Measurements from ENCODE around the gene MRGPRE.

The MRGPRE gene

DNA sequence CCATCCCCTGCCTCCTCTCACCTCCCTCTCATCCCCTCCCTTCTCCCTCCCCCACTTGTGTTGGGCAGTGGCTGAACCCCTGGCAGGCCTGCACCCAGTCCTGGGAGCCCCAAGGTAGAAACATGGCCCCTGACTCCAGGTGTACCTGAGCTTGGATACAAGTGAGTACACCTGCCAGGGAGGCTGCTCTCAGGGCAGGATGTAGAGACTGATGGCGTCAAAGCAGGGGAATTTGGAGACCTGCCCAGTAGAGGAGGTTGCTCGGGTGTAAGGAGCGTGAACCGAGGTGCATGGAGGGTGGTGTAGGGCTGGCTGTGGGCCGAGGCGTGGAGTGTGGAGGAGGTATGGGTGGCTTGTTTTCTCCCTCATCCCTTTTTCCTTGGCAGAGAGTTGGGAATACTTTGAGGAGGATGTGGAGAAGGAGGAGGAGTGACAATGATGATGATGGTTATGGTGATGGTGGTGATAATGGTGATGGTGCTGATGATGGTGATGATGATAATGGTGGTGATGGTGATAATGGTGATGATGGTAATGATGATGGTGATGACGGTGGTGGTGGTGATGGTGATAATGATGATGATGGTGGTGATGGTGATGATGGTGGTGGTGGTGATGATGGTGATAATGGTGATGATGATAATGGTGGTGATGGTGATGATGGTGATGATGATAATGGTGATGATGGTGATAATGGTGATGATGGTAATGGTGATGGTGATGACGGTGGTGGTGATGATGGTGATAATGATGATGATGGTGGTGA, 25.9 kb downstream of the MRGPRE start:
- no peaks in the 10 kb centered on the region for H3K36me3 ChIP-seq (ENCODE audit: control insufficient read depth, insufficient read depth, low read length, severe bottlenecking)
- no peak overlapping the region for H3K4me3 ChIP-seq (ENCODE audit: low read length)
- no peak for DNase-seq (ENCODE audit: low read depth)
- peaks cover 19% of the 10 kb centered on the region for H3K9me3 ChIP-seq (ENCODE audit: control insufficient read depth, low read length)
- peaks cover 32% of the 10 kb centered on the region for H3K27me3 ChIP-seq (replicated peaks; ENCODE audit: control insufficient read depth, insufficient read depth, low read length)
- no peaks in the 10 kb centered on the region for H3K4me1 ChIP-seq (ENCODE audit: control insufficient read depth, insufficient read depth, low read length)
- no peak overlapping the region for H3K9ac ChIP-seq (ENCODE audit: low read length)

DNA sequence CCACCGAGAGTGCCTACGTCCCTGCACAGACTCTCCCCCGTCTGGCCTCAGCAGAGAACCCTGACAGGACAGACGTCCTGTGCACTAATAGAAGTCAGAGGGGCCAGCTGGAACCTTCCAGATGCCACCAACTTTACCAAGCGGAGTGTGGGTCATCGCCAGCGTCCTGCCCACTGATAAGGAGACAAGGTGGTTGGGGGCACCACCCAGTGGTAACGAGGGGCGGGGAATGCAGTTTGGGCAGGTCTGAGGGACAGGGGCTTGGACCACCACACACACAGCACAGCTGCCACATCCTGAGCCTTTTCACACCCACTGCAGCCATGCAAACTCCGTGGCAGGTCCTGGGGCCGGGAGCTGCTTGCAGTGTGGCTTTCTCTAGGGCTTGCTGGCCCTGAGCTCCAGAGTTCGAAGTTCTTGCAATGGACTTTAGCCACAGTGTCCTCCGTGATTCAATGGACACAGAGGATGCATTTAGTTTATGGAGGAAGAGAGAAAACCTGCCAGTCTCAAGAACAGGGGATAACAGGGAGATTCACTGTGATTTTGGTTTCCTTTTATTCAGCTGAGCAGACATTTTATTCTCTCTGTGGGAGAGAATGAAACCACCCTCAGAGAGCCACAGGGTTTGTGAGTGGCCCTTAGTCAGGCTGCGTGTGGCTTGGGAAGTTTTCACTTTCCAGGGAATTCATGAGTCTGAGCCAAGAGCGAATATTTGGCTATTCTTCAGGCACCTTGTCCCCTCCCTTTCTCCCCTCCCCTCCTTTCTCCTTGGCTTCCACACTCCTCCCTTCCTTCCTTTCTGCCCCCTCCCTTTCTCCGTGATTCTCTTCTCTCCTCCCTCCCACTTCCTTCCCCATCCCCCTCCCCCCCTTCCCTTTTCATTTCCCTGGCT, 26.7 kb downstream of the MRGPRE start:
- H3K4me3 ChIP-seq (ENCODE audit: low read length), result no peak overlapping the region

DNA sequence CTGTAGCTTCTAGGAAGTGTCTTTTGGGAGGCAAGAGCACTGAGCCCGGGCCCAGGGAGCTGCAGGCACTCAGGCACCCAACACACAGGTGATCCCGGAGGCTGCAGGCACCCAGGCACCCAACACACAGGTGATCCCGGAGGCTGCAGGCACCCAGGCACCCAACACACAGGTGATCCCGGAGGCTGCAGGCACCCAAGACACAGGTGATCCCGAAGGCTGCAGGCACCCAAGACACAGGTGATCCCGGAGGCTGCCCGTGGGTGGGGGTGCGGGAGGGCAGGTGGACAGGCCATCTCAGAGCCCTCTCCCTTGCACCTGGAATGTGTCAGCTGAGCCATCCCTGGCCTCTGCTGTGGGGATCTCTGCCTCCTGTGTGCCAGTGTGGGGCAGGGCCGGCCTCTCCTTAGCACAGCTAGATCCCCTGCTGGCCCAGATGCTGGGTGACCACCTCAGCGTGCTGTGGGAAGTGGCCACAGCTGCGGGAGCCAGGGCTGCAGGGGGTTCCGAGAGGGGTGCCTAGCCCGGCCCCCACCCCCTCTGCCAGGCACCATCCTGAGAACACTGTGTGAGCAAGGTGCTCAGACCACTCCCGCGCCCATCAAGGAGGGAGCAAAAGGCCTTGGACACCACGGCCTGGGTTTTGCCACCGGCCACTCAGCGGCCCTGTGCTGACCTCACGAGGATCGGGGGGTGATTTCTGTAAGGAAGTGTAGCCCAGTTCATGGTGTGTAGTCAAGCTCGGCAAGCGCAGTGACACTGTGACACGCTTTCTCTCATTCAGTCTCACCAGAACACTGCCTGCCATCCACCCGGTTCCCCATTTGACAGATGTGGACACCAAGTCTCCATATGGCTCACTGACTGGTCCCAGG, 27.8 kb downstream of the MRGPRE start:
- Histone ChIP-seq H3K27me3 (replicated peaks; ENCODE audit: control insufficient read depth, insufficient read depth, low read length) (peaks cover 35% of the 10 kb centered on the region), H3K9ac (ENCODE audit: low read length) (no peak overlapping the region), H3K9me3 (ENCODE audit: control insufficient read depth, low read length) (peaks cover 6% of the 10 kb centered on the region), H3K4me3 (ENCODE audit: low read length) (no peak overlapping the region), H3K36me3 (ENCODE audit: control insufficient read depth, insufficient read depth, low read length, severe bottlenecking) (no peaks in the 10 kb centered on the region), H3K4me1 (ENCODE audit: control insufficient read depth, insufficient read depth, low read length) (no peaks in the 10 kb centered on the region)
- DNase-seq (ENCODE audit: low read depth), result no peak

More for the DNA sequence above, 26.7 kb downstream of the MRGPRE start:
- no peak for DNase-seq (ENCODE audit: low read depth)
- H3K27me3 ChIP-seq (replicated peaks; ENCODE audit: control insufficient read depth, insufficient read depth, low read length), result peaks cover 33% of the 10 kb centered on the region
- H3K9ac ChIP-seq (ENCODE audit: low read length), result no peak overlapping the region
- H3K36me3 ChIP-seq (ENCODE audit: control insufficient read depth, insufficient read depth, low read length, severe bottlenecking), result no peaks in the 10 kb centered on the region
- peaks cover 10% of the 10 kb centered on the region for H3K9me3 ChIP-seq (ENCODE audit: control insufficient read depth, low read length)
- no peaks in the 10 kb centered on the region for H3K4me1 ChIP-seq (ENCODE audit: control insufficient read depth, insufficient read depth, low read length)

DNA sequence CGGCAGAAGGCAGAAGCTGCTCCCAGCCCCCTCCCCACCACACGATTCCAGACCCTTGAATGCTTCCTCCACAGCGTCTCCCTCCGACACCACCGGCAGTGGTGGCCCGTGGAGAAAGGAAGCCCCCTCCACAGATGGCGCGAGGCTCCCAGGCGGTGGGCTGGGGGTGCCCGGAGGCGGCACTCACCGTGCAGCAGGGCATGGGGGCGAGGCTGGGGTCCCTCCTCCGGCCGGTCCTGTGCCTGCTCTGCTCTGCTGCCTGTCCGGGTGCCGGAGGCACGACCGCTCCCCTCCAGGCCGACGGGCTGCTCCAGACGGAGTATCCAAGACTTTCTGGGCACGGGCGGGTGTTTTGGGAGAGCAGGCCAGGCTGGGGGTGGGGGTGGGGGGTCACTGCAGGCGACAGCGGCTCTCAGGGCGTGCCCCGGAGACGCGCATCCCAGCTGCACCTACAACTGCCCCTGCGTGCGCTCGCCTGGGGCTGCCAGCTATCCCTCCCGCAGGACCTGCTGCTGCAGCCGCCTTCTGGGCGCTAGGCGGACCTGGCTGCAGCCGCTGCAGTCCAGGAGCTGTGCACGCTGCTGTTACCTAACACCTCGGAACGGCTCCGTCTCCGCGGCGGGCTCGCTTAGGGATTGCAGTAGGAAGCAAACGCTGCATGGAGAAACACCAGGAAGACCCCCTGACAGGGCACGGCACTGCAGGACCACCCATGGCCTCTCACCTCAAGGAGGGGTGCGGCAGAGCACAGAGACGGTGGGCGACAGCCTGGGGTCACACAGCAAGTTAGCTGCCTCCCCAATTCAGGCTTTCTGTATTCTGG, 28.8 kb downstream of the MRGPRE start:
- H3K4me1 ChIP-seq (ENCODE audit: control insufficient read depth, insufficient read depth, low read length), result no peaks in the 10 kb centered on the region
- peaks cover 39% of the 10 kb centered on the region for H3K27me3 ChIP-seq (replicated peaks; ENCODE audit: control insufficient read depth, insufficient read depth, low read length)
- DNase-seq (ENCODE audit: low read depth), result peak; percentile 3
- no peak overlapping the region for H3K4me3 ChIP-seq (ENCODE audit: low read length)
- no peaks in the 10 kb centered on the region for H3K9me3 ChIP-seq (ENCODE audit: control insufficient read depth, low read length)
- H3K36me3 ChIP-seq (ENCODE audit: control insufficient read depth, insufficient read depth, low read length, severe bottlenecking), result no peaks in the 10 kb centered on the region
- H3K9ac ChIP-seq (ENCODE audit: low read length), result no peak overlapping the region

DNA sequence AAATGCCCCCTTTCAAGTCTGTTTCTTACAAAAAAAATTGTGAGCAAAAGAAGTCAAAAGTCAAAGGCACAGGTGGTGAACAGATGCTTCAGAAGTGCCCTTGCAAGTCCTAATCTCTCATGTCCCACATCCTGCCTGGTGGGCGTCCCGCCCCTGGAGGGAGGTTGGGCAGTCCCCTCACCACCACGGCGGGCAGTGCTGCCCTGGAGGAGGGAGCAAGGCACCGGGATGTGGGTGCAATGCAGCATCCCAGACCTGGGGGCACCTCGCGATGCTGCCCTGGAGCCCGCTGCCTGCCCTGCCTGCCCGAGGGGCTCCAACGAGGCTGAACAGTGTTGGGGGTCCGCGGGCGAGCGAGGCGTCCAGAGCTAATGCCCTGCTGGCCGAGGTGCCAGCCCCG, 29.5 kb downstream of the MRGPRE start:
- Histone ChIP-seq H3K36me3 (ENCODE audit: control insufficient read depth, insufficient read depth, low read length, severe bottlenecking) (no peaks in the 10 kb centered on the region), H3K27me3 (replicated peaks; ENCODE audit: control insufficient read depth, insufficient read depth, low read length) (peaks cover 45% of the 10 kb centered on the region), H3K9ac (ENCODE audit: low read length) (no peak overlapping the region), H3K9me3 (ENCODE audit: control insufficient read depth, low read length) (no peaks in the 10 kb centered on the region), H3K4me3 (ENCODE audit: low read length) (no peak overlapping the region), H3K4me1 (ENCODE audit: control insufficient read depth, insufficient read depth, low read length) (no peaks in the 10 kb centered on the region)
- no peak for DNase-seq (ENCODE audit: low read depth)

DNA sequence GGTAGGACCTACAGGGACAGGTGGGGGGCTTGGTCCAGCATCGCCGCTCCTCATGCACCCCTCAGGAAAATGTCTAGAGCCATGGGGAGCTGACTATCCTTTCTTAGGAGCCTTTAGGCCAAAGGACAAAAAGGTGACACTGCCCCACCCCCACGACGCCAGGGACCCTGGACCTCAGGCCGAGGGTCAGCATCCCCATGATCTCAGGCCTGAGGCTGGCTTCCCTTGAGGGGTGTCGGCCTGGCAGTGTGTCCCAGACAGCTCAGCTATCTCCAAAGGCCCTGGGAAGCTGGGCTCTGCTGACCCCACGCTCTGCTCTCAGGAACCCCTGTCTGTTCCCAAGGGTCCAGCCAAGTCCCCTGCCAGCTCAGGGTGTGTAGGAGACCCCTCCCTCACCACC, 29.9 kb downstream of the MRGPRE start:
- peaks cover 47% of the 10 kb centered on the region for H3K27me3 ChIP-seq (replicated peaks; ENCODE audit: control insufficient read depth, insufficient read depth, low read length)
- H3K36me3 ChIP-seq (ENCODE audit: control insufficient read depth, insufficient read depth, low read length, severe bottlenecking), result no peaks in the 10 kb centered on the region
- H3K4me3 ChIP-seq (ENCODE audit: low read length), result no peak overlapping the region
- DNase-seq (ENCODE audit: low read depth), result no peak
- no peaks in the 10 kb centered on the region for H3K9me3 ChIP-seq (ENCODE audit: control insufficient read depth, low read length)
- H3K9ac ChIP-seq (ENCODE audit: low read length), result no peak overlapping the region
- no peaks in the 10 kb centered on the region for H3K4me1 ChIP-seq (ENCODE audit: control insufficient read depth, insufficient read depth, low read length)

DNA sequence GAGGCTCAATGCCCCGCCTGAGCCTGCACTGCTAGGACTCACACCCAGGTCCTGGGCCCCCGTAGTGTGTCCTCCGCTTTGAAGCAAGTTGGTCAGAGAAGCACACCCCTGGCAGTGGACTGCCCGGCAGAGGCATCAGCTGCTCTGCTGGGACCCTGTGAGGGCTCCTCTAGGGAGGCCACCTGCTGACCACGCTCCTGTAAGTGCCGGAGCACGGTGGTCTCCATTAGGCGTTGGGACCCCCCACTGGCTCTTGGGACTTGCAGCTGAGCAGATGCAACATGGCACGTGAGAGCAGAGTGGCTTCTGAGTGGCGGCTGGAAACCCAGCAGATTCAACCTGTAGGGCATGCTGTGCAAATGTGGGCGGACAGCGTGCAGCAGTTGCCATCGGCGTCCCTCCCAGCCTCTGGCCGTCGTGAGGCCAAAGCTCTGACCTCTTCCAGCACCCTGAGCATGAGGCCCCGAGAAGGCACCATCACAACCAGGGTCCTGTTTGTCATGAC, 30.5 kb downstream of the MRGPRE start:
- DNase-seq (ENCODE audit: low read depth), result no peak
- Histone ChIP-seq H3K9me3 (ENCODE audit: control insufficient read depth, low read length) (no peaks in the 10 kb centered on the region), H3K27me3 (replicated peaks; ENCODE audit: control insufficient read depth, insufficient read depth, low read length) (peaks cover 53% of the 10 kb centered on the region), H3K4me1 (ENCODE audit: control insufficient read depth, insufficient read depth, low read length) (no peaks in the 10 kb centered on the region), H3K36me3 (ENCODE audit: control insufficient read depth, insufficient read depth, low read length, severe bottlenecking) (no peaks in the 10 kb centered on the region), H3K9ac (ENCODE audit: low read length) (no peak overlapping the region), H3K4me3 (ENCODE audit: low read length) (no peak overlapping the region)

DNA sequence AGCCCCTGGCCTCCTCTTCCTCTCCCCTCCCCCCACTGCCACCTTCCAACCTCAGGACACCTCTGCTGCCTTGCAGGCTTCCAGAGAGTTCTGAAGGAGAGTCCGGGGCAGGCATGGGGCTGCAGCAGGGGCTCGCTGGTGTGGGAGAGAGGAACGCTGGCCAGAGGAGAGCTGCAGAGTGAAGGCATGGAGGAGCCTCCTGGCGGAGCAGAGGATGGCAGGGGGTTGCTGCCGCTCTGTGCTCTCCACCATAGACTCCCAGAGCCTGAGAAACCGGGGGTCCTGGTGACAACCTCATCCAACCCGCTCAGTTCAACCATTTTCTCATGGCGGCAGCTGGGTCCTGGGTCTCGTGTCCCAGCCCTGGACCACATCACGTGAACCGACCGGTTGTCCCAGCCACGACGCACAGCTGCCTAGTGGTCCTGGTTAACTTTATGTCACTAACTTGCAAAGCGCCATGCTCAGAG, 31.1 kb downstream of the MRGPRE start:
- no peaks in the 10 kb centered on the region for H3K9me3 ChIP-seq (ENCODE audit: control insufficient read depth, low read length)
- H3K9ac ChIP-seq (ENCODE audit: low read length), result no peak overlapping the region
- H3K27me3 ChIP-seq (replicated peaks; ENCODE audit: control insufficient read depth, insufficient read depth, low read length), result peaks cover 56% of the 10 kb centered on the region
- H3K4me3 ChIP-seq (ENCODE audit: low read length), result no peak overlapping the region
- H3K4me1 ChIP-seq (ENCODE audit: control insufficient read depth, insufficient read depth, low read length), result no peaks in the 10 kb centered on the region
- no peak for DNase-seq (ENCODE audit: low read depth)
- no peaks in the 10 kb centered on the region for H3K36me3 ChIP-seq (ENCODE audit: control insufficient read depth, insufficient read depth, low read length, severe bottlenecking)

DNA sequence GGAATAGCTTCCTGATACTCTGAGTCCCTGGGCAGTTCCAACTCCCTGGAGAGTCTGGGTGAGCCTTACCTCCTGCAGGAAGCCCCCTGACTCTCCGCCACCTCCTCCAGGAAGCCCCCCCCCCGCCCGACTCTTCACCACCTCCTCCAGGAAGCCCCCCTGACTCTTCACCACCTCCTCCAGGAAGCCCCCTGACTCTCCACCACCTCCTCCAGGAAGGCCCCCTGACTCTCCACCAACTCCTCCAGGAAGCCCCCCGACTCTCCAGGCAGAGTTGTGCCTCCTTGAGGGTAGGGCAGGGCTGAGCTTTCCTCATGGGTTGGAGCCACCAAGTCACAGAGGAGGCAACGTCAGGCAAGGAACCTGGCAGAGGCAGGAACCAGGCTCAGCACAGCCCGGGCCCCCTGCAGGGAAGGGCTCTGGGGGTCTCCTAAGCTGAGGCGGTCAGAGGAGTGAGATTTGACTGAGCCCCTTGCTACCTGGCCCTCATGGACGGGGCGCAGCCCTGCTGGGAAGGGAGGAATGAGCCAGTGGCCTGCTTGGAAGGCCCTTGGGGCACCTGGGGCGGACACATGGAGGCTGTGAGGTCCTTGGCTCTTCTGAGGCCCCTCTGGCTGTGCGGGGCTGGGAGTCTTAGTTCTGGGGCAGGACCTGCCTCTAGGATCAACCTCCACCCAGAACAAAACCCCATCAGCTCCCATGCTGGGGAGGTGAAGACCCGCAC, 31.7 kb downstream of the MRGPRE start:
- H3K9me3 ChIP-seq (ENCODE audit: control insufficient read depth, low read length), result no peaks in the 10 kb centered on the region
- DNase-seq (ENCODE audit: low read depth), result no peak
- H3K36me3 ChIP-seq (ENCODE audit: control insufficient read depth, insufficient read depth, low read length, severe bottlenecking), result no peaks in the 10 kb centered on the region
- H3K4me1 ChIP-seq (ENCODE audit: control insufficient read depth, insufficient read depth, low read length), result no peaks in the 10 kb centered on the region
- peaks cover 61% of the 10 kb centered on the region for H3K27me3 ChIP-seq (replicated peaks; ENCODE audit: control insufficient read depth, insufficient read depth, low read length)
- H3K9ac ChIP-seq (ENCODE audit: low read length), result no peak overlapping the region
- H3K4me3 ChIP-seq (ENCODE audit: low read length), result no peak overlapping the region
